ENCODE data around the gene LYPLA2.
"Not testable (repeated sequence)": the region's sequence is repeated elsewhere in the genome, so short reads cannot be mapped to it uniquely, and the experiment has no call there.

The LYPLA2 gene

DNA sequence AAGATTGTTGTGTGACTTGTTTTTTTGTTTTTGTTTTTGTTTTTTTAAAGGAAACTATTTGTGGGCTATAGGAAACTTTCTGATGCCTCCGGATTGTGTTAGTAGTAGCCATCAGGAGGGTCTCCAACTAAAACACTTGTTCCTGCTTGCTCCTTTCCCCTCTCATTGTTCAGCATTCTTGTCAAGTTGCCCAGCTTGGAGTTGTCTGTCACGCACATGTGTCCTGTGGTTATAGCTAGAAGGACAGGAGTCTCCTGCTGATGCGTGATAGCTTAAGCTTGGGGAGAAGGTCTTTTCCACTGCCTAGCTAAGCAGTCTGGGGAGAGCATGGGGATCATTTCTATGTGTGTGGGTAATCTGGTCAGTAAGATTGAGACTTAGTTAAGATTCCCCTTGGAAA, 3.2 kb upstream of the LYPLA2 start:
- peaks cover 8% of the 10 kb centered on the region for H3K36me3 ChIP-seq (ENCODE audit: control insufficient read depth, insufficient read depth, low read length)
- peaks cover 14% of the 10 kb centered on the region for H3K4me1 ChIP-seq (ENCODE audit: control insufficient read depth, insufficient read depth, low read length)

DNA sequence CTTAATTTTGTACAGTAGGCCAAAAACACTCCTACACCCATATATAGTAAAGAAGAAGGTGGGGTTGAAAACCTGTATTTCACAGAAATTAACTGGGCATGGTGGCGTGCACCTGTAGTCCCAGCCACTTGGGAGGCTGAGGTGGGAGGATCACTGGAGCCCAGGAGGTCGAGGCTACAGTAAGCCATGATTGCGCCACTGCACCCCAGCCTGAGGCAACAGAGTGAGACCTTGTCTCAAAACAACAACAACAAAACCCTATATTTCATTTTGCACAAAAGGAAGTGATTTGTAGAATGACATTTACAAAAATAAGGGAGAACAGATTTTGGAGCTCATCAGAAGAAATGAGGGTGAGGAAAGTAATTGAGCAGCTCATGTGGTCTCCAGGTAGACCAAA, 2.2 kb upstream of the LYPLA2 start:
- peaks cover 23% of the 10 kb centered on the region for H3K4me1 ChIP-seq (ENCODE audit: control insufficient read depth, insufficient read depth, low read length)
- H3K9me3 ChIP-seq (ENCODE audit: control insufficient read depth, low read length), result no peaks in the 10 kb centered on the region
- H3K36me3 ChIP-seq (ENCODE audit: control insufficient read depth, insufficient read depth, low read length), result peaks cover 8% of the 10 kb centered on the region
- no peaks in the 10 kb centered on the region for H3K27me3 ChIP-seq (ENCODE audit: control insufficient read depth, insufficient read depth, low read length)
- H3K9ac ChIP-seq (ENCODE audit: low read length), result no peak overlapping the region
- H3K4me3 ChIP-seq (ENCODE audit: low read length), result no peak overlapping the region

More for the DNA sequence above, 3.2 kb upstream of the LYPLA2 start:
- no peaks in the 10 kb centered on the region for H3K9me3 ChIP-seq (ENCODE audit: control insufficient read depth, low read length)
- H3K27me3 ChIP-seq (ENCODE audit: control insufficient read depth, insufficient read depth, low read length), result no peaks in the 10 kb centered on the region
- no peak overlapping the region for H3K9ac ChIP-seq (ENCODE audit: low read length)
- H3K4me3 ChIP-seq (ENCODE audit: low read length), result no peak overlapping the region

DNA sequence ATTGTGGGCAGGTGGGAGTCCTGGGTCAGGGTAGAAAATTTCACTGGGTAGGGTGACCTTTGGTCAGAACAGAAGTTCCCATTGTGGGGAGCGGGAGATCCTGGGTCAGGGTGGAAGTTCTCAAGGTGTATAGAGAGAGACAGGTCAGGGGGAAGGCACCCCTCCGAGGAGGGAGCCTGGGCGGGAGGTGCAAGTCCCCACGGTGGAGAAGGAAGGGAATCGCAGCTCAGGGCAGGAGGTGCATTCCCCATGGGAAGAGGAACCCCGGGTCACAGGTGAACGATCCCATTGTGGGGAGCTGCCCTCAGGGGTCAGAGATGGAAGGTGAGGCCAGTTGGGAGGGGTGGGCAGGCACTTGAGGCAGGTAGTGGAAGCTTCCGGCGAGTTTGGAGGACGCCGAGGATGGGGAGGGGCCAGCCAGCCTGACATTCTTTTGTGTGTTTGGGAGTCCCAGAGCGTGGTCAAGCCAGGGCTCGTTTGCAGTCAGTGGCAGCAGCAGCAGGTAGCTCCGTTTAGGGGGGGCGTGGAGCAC, 637 bp downstream of the LYPLA2 start:
- H3K36me3 ChIP-seq (ENCODE audit: control insufficient read depth, insufficient read depth, low read length), result peaks cover 11% of the 10 kb centered on the region
- H3K4me1 ChIP-seq (ENCODE audit: control insufficient read depth, insufficient read depth, low read length), result peaks cover 41% of the 10 kb centered on the region
- peak overlapping the region; percentile 77 for H3K9ac ChIP-seq (ENCODE audit: low read length)
- no peaks in the 10 kb centered on the region for H3K9me3 ChIP-seq (ENCODE audit: control insufficient read depth, low read length)
- no peaks in the 10 kb centered on the region for H3K27me3 ChIP-seq (ENCODE audit: control insufficient read depth, insufficient read depth, low read length)
- peak overlapping the region; percentile 85 for H3K4me3 ChIP-seq (ENCODE audit: low read length)

DNA sequence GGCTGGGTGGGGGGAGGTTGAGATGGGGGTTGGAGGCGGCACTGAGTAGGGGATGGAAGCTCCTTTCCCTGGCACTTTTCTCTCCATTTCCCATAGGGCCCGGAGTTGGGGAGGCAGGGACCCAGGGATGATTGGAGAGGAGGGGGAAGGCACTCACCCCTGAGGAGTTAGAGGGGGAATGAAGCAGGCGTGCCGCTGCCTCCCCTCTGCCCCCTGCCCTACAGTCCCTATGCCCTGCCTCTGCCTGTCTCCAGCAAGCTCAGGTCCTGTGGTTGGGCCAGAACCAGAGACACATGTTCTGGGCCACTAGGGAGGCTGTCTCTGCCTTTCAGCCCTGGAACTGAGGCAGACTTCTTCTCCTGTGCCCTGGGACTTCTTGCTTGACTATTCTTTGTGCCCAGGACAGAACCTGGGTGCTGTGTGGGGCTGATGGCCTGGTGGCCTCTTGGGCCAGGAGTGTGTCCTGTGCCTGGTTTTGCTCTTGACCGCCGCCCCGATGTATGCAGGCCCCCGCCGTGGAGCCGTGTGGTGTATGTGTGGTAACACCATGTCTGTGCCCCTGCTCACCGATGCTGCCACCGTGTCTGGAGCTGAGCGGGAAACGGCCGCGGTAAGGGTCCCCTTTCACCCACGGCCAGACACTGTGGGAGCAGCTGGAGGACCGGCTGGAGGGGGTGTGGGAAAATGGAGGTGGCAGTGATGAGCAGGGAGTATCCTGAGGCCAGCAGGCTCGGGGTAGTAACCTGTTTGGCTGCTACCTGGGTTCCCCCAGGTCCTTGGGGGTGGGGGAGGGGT, 1.4 kb downstream of the LYPLA2 start:
- Histone ChIP-seq H3K4me1 (ENCODE audit: control insufficient read depth, insufficient read depth, low read length) (peaks cover 48% of the 10 kb centered on the region), H3K4me3 (ENCODE audit: low read length) (no peak overlapping the region), H3K9me3 (ENCODE audit: control insufficient read depth, low read length) (no peaks in the 10 kb centered on the region), H3K36me3 (ENCODE audit: control insufficient read depth, insufficient read depth, low read length) (peaks cover 18% of the 10 kb centered on the region), H3K27me3 (ENCODE audit: control insufficient read depth, insufficient read depth, low read length) (no peaks in the 10 kb centered on the region), H3K9ac (ENCODE audit: low read length) (peak overlapping the region; percentile 77)

DNA sequence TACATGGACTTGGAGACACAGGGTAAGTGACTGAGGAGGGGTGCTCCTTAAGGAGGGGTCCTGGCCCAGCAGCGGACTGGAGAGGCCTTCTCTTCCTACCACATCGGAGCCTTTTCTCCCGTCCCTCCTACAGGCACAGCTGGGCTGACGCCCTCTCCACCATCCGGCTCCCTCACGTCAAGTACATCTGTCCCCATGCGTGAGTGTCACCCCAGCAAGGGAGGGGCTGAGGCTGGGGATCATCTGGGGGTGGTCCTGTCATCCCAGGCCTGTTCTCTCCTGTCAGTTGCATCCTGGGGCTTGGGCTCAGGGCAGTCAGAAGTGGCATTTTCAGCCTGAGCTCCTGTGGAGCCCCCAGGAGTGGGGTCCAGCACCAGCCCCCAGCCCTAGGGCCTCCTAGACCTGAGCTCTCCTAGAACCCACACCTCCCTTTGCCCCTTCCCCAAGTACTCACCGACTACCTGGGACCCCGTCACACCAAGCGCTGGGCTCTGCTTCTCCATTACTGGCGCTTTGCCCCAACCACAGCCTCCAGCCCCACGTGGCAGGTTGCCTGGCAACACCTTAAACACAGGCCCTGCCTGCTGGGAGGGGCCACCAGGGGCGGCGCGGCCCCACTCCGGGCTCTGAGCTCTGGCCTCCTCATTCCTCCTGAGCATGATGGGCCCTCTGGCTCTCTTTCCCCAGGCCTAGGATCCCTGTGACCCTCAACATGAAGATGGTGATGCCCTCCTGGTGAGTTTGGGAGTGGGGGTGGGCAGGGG, 2.3 kb downstream of the LYPLA2 start:
- H3K9me3 ChIP-seq (ENCODE audit: control insufficient read depth, low read length), result no peaks in the 10 kb centered on the region
- peaks cover 57% of the 10 kb centered on the region for H3K4me1 ChIP-seq (ENCODE audit: control insufficient read depth, insufficient read depth, low read length)
- peak overlapping the region; percentile 48 for H3K9ac ChIP-seq (ENCODE audit: low read length)
- peaks cover 21% of the 10 kb centered on the region for H3K36me3 ChIP-seq (ENCODE audit: control insufficient read depth, insufficient read depth, low read length)
- H3K27me3 ChIP-seq (ENCODE audit: control insufficient read depth, insufficient read depth, low read length), result no peaks in the 10 kb centered on the region
- H3K4me3 ChIP-seq (ENCODE audit: low read length), result no peak overlapping the region

DNA sequence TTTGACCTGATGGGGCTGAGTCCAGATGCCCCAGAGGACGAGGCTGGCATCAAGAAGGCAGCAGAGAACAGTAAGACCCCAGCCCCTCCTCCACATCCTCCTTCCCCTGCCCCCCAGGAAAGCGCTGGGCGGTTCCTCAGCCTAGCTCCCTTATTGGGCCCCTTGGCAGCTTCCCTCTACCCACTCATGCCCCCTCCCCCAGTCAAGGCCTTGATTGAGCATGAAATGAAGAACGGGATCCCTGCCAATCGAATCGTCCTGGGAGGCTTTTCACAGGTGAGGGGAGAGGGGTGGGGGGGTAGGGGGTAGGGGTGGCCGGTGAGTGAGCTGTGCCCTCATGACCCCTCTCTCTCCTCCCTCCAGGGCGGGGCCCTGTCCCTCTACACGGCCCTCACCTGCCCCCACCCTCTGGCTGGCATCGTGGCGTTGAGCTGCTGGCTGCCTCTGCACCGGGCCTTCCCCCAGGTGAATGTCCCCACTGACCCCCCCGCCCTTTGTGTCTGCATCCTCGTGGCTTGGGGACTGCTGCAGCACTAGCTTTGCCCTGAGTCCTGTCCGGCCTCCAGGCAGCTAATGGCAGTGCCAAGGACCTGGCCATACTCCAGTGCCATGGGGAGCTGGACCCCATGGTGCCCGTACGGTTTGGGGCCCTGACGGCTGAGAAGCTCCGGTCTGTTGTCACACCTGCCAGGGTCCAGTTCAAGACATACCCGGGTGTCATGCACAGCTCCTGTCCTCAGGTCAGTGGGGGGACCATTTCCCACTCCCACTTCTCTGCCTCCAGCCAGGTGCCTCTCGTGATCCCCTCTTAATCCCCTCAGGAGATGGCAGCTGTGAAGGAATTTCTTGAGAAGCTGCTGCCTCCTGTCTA, 3.2 kb downstream of the LYPLA2 start:
- Histone ChIP-seq H3K4me1 (ENCODE audit: control insufficient read depth, insufficient read depth, low read length) (peaks cover 66% of the 10 kb centered on the region), H3K36me3 (ENCODE audit: control insufficient read depth, insufficient read depth, low read length) (peaks cover 21% of the 10 kb centered on the region), H3K9ac (ENCODE audit: low read length) (peak overlapping the region; percentile 48), H3K4me3 (ENCODE audit: low read length) (no peak overlapping the region), H3K9me3 (ENCODE audit: control insufficient read depth, low read length) (no peaks in the 10 kb centered on the region), H3K27me3 (ENCODE audit: control insufficient read depth, insufficient read depth, low read length) (no peaks in the 10 kb centered on the region)

DNA sequence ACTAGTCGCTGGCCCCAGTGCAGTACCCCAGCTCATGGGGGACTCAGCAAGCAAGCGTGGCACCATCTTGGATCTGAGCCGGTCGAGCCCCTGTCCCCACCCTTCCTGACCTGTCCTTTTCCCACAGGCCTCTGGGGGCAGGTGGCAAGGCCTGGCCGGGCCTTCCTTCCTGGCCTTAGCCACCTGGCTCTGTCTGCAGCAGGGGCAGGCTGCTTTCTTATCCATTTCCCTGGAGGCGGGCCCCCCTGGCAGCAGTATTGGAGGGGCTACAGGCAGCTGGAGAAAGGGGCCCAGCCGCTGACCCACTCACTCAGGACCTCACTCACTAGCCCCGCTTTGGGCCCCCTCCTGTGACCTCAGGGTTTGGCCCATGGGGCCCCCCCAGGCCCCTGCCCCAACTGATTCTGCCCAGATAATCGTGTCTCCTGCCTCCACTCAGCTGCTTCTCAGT, 3.8 kb downstream of the LYPLA2 start:
- H3K27me3 ChIP-seq (ENCODE audit: control insufficient read depth, insufficient read depth, low read length); H3K9me3 ChIP-seq (ENCODE audit: control insufficient read depth, low read length); H3K9ac ChIP-seq (ENCODE audit: low read length); H3K4me3 ChIP-seq (ENCODE audit: low read length): not testable (repeated sequence)
- Histone ChIP-seq H3K4me1 (ENCODE audit: control insufficient read depth, insufficient read depth, low read length) (peaks cover 68% of the 10 kb centered on the region), H3K36me3 (ENCODE audit: control insufficient read depth, insufficient read depth, low read length) (peaks cover 21% of the 10 kb centered on the region)

DNA sequence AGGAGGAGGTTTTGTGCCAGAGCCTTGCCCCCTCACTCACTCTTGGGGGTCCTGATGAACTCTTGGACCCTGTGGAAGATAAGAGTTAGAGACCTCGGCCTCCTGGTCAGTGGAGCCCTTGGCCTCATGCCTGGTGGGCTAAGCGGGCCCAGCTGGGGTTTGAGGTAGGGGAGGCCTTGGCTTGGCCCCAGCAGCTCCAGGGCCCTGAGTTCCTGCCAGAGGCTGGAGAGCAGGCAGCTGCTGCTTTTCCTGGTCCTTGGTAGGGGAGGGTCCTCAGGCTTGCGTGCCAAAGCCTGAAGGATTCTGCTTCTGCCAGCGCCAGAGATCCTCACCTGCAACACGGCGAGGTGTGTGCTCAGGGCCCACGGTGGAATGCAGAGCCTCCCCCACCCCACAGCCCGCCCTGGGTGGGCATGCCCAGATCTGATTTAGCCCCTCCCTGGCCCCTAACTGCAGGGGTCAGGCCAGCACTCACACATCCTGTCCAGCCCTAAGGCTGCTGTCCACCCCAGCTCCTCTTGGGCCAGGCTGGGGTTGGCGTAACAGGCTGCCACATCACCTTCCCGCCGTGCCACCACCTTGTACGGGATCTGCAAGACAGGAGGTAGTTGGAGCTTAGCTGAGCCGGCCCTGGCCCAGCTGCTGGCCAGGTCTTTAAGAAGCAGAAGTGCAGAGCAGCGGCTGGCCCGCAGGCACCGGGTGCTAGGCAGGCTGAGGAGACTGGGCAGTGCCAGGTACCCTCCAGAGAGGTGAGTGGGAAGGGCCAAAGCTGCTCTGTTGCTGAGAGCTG, 4.9 kb downstream of the LYPLA2 start:
- Histone ChIP-seq H3K4me3 (ENCODE audit: low read length) (no peak overlapping the region), H3K9ac (ENCODE audit: low read length) (no peak overlapping the region), H3K4me1 (ENCODE audit: control insufficient read depth, insufficient read depth, low read length) (peaks cover 61% of the 10 kb centered on the region), H3K9me3 (ENCODE audit: control insufficient read depth, low read length) (no peaks in the 10 kb centered on the region), H3K36me3 (ENCODE audit: control insufficient read depth, insufficient read depth, low read length) (peaks cover 21% of the 10 kb centered on the region), H3K27me3 (ENCODE audit: control insufficient read depth, insufficient read depth, low read length) (no peaks in the 10 kb centered on the region)

DNA sequence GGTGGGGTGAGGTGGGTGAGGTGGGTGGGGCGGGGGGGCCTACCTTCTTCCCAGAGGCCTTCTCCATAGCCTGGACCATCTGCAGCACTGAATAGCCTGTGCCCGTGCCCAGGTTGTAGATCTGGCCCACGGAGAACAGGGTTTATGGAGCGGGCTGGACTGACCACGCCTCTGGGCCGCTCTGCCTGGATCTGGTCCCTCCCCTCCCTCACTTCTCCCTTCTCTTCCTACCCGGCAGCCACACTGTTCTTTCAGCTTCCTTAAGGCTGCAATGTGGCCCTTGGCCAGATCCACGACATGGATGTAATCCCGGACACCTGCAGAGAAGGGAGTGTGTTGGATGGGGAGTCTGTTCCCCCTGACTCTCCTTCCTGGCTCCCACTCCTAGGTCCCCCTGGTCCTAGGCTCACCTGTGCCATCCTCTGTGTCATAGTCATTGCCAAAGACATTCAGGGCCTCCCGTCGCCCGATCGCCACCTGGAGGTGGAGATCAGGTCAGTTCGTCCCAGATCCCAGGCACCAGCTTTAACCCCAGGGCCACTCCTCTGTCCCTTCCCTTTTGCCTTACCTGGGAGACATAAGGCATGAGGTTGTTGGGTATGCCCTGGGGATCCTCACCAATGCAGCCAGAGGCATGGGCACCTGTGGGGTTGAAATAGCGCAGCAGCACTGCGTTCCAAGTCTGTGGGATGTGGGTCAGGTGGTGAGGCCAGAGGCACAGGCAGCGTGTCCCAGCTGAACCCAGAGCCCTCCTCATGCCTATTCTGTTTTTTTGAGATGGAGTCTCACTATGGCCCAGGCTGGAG, 5.7 kb downstream of the LYPLA2 start:
- Histone ChIP-seq H3K36me3 (ENCODE audit: control insufficient read depth, insufficient read depth, low read length) (peaks cover 21% of the 10 kb centered on the region), H3K9me3 (ENCODE audit: control insufficient read depth, low read length) (no peaks in the 10 kb centered on the region), H3K4me1 (ENCODE audit: control insufficient read depth, insufficient read depth, low read length) (peaks cover 65% of the 10 kb centered on the region), H3K9ac (ENCODE audit: low read length) (peak overlapping the region; percentile 88), H3K4me3 (ENCODE audit: low read length) (no peak overlapping the region), H3K27me3 (ENCODE audit: control insufficient read depth, insufficient read depth, low read length) (no peaks in the 10 kb centered on the region)

DNA sequence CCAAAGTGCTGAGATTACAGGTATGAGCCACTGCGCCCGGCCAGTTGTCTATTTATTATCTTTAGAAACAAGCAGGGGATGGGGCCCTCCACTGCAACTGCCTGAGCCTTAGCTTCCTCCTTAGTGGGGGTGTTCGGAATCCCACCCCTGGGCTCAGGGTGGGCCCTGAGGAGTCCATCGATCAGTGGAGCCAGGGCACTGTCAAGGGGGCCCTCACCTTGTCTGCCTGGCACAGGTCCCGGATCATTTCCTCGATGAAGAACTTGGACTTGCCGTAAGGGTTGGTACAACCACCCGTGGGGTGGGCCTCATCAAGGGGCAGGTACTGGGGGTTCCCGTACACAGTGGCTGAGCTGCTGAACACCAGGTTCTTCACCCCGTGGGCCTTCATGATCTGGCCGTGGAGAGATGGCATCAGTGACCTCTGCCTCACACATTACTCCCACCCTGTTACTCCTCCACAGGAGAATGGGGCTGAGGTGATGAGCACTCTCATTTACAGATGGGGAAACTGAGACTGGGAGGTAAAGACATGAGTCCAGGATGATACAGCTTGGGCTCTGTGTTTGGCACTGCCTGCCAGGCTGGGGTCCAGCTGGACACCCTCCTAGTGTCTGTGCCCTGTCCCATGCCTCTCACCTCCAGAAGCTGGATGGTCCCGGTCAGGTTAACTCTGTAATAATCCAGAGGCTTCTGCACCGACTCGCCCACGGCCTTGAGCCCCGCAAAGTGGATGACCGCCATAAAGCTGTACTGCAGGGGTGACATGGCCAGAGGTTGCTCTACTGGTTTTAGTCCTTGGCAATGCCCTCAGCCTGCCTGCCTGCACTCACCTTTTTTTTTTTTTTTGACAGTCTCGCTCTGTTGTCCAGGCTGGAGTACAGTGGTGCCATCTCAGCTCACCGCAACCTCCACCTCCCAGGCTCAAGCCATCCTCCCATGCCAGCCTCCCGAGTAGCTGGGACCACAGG, 6.8 kb downstream of the LYPLA2 start:
- Histone ChIP-seq H3K36me3 (ENCODE audit: control insufficient read depth, insufficient read depth, low read length) (peaks cover 21% of the 10 kb centered on the region), H3K4me3 (ENCODE audit: low read length) (peak overlapping the region; percentile 15), H3K9ac (ENCODE audit: low read length) (peak overlapping the region; percentile 88)

More for the DNA sequence above, 6.8 kb downstream of the LYPLA2 start:
- peaks cover 61% of the 10 kb centered on the region for H3K4me1 ChIP-seq (ENCODE audit: control insufficient read depth, insufficient read depth, low read length)
- no peaks in the 10 kb centered on the region for H3K27me3 ChIP-seq (ENCODE audit: control insufficient read depth, insufficient read depth, low read length)
- no peaks in the 10 kb centered on the region for H3K9me3 ChIP-seq (ENCODE audit: control insufficient read depth, low read length)

Data from mucosa of stomach (tissue), 1 donor.